Activated CD4-positive, alpha-beta T cell treated with anti-CD3 and anti-CD28 coated beads for 24 hours (primary cell): ENCODE measurements around the gene APOC3.
A peak's percentile ranks its signal among the peaks of the same experiment; 100 is the strongest.
"Not testable (repeated sequence)": the region's sequence is repeated elsewhere in the genome, so short reads cannot be mapped to it uniquely, and the experiment has no call there.

Source experiments
- DNase-seq, 2 donors: peaks; one replicate each; pipeline ENCODE4 v3.0.0-alpha.2; 2020; ENCODE audit warnings: low read depth in 2 of 2

The APOC3 gene

DNA sequence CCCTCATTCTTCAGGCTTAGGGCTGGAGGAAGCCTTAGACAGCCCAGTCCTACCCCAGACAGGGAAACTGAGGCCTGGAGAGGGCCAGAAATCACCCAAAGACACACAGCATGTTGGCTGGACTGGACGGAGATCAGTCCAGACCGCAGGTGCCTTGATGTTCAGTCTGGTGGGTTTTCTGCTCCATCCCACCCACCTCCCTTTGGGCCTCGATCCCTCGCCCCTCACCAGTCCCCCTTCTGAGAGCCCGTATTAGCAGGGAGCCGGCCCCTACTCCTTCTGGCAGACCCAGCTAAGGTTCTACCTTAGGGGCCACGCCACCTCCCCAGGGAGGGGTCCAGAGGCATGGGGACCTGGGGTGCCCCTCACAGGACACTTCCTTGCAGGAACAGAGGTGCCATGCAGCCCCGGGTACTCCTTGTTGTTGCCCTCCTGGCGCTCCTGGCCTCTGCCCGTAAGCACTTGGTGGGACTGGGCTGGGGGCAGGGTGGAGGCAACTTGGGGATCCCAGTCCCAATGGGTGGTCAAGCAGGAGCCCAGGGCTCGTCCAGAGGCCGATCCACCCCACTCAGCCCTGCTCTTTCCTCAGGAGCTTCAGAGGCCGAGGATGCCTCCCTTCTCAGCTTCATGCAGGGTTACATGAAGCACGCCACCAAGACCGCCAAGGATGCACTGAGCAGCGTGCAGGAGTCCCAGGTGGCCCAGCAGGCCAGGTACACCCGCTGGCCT, 641 bp downstream of the APOC3 start:
- DNase-seq = no peak

DNA sequence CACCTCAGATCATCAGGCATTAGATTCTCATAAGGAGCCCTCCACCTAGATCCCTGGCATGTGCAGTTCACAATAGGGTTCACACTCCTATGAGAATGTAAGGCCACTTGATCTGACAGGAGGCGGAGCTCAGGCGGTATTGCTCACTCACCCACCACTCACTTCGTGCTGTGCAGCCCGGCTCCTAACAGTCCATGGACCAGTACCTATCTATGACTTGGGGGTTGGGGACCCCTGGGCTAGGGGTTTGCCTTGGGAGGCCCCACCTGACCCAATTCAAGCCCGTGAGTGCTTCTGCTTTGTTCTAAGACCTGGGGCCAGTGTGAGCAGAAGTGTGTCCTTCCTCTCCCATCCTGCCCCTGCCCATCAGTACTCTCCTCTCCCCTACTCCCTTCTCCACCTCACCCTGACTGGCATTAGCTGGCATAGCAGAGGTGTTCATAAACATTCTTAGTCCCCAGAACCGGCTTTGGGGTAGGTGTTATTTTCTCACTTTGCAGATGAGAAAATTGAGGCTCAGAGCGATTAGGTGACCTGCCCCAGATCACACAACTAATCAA, 2.2 kb downstream of the APOC3 start:
- DNase-seq = no peak

DNA sequence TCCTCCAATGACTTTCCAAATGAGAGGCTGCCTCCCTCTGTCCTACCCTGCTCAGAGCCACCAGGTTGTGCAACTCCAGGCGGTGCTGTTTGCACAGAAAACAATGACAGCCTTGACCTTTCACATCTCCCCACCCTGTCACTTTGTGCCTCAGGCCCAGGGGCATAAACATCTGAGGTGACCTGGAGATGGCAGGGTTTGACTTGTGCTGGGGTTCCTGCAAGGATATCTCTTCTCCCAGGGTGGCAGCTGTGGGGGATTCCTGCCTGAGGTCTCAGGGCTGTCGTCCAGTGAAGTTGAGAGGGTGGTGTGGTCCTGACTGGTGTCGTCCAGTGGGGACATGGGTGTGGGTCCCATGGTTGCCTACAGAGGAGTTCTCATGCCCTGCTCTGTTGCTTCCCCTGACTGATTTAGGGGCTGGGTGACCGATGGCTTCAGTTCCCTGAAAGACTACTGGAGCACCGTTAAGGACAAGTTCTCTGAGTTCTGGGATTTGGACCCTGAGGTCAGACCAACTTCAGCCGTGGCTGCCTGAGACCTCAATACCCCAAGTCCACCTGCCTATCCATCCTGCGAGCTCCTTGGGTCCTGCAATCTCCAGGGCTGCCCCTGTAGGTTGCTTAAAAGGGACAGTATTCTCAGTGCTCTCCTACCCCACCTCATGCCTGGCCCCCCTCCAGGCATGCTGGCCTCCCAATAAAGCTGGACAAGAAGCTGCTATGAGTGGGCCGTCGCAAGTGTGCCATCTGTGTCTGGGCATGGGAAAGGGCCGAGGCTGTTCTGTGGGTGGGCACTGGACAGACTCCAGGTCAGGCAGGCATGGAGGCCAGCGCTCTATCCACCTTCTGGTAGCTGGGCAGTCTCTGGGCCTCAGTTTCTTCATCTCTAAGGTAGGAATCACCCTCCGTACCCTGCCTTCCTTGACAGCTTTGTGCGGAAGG, 2.9 kb downstream of the APOC3 start:
- no peak for DNase-seq

DNA sequence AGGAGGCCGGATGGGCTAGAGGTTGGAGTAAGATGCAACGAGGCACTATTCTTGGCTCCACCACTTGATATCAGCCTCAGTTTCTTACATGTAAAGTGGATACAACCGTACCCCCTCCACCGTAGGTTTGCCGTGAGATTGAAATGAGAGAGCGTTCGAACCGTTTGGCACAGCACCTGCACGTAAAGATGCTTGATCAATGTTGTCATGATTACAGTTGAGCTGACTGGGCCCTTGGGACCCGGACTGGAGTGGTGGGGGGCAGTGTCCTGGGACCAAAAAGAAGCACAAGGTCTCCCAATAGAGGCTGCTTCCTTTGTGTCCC, 3.7 kb downstream of the APOC3 start:
- no peak for DNase-seq

DNA sequence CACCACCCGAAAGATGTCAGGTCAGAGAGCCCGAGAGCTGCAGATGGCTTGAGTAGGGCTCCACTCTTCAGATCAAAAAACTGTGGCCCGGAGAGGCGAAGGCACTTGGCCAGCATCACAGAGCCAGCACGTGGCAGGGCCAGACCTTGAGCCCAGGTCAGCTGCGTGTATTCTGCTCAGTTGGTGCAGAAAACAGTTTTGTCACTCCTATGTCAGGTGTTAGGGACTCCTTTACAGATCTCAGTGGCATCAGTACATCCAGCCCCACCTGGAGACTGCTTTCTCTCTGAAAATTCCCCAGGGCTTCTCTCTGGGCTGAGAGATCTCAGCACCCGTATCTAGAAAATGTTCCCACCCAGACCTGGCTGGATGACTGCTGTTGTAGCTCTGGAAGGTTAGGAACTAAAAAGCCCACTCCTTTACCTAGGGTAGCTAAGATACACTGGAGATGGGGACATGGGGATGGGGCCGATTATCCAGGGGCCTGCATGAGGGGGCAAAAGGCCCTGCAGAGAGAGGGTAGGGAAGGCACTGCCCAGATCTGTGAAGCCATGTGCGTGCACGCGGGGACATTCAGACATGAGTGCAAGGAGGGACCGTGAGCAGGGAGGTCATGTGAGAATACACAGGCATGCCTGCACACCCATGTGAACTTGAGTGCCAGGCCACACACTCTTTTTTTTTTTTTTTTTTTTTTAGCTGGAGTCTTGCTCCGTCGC, 4.3 kb downstream of the APOC3 start:
- no peak for DNase-seq

DNA sequence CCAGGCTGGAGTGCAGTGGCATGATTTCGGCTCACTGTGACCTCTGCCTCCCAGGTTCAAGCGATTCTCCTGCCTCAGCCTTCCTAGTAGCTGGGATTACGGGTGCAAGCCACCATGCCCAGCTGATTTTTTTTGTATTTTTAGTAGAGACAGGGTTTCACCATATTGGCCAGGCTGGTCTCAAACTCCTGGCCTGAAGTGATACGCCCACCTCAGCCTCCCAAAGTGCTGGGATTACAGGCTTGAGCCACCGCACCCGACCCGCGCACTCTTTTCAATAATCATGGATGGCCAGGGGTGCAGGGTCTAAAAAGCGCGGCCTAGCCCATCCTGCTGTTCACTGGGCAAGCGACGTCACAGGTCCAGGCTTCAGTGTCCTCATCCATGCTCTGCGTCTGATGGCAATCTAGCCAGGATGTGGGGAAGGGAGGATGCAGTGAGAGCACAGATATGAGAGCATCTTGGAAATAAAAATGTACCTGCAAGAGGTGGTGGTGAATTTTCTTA, 4.9 kb downstream of the APOC3 start:
- DNase-seq = not testable (repeated sequence)

DNA sequence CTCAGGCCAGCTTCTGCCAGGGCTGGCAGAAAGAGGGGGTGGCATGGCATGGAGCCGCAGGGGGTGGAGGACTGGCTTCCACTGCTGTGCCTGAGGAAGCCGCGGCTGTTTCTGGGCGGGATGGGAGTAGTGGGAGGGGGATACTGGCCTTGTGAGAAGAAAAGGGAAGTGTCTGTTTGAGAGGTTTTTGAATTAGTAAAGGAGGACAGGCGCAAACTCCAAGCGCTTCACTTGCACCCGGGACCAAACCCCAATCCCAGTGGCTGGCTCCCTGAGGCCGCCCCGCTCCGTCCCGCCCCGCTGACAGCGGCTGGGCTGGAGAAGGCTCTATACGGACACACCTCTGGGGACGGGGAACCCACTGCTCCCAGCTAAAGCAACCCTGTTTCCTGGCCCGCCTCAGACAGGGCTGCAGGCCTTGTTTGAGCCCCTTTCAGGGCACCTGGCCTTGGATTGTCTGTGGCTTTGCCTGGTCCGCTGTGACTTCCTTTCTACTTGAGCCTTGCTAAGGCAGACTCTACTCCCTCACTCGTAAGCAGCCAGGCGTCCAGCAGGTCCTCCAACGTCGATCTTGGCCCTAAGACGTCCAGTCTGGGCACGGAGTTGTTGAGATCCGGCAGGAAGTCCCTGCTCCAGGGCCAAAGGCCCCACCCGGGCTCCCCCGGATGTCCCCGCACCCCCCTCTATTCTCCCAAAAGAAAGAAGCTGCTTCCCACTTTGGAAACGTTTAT, 5.5 kb downstream of the APOC3 start:
- DNase-seq = no peak

DNA sequence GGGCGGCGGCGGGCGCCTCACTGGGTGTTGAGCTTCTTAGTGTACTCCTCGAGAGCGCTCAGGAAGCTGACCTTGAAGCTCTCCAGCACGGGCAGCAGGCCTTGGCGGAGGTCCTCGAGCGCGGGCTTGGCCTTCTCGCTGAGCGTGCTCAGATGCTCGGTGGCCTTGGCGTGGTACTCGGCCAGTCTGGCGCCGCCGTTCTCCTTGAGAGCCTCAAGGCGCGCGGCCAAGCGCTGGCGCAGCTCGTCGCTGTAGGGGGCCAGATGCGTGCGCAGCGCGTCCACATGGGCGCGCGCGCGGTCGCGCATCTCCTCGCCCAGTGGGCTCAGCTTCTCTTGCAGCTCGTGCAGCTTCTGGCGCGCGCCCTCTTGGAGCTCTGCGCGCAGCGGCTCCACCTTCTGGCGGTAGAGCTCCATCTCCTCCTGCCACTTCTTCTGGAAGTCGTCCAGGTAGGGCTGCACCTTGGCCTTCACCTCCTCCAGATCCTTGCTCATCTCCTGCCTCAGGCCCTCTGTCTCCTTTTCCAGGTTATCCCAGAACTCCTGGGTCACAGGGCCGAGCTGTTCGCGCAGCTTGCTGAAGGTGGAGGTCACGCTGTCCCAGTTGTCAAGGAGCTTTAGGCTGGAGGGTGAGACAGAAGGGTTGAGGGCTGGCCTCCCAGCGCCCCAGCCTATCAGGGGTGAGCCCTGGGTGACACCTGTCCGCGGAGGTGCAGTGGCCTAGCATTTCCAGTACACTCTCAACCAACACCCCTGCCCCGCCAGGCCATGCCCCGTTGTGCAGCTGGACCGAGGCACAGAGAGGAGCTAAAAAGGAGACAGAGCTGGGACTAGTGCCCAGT, 6.3 kb downstream of the APOC3 start:
- peak; percentile 65 to 69 for DNase-seq

DNA sequence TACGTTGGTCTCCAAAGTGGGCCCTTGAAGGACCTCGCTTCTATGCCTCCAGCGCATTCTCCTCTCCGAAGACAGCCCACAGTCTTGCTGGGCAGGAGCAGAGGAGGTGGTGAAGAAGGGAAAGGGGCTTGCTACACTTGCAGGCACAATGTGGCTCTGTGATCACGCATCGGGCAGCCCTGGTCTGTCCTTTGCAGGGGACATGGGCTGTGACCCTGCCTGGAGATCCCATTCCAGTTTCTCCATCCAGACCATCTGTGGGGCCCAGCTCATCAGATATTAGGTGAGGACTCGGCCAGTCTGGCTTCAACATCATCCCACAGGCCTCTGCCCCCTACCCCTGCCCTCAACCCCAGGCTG, 6.9 kb downstream of the APOC3 start:
- DNase-seq = no peak

DNA sequence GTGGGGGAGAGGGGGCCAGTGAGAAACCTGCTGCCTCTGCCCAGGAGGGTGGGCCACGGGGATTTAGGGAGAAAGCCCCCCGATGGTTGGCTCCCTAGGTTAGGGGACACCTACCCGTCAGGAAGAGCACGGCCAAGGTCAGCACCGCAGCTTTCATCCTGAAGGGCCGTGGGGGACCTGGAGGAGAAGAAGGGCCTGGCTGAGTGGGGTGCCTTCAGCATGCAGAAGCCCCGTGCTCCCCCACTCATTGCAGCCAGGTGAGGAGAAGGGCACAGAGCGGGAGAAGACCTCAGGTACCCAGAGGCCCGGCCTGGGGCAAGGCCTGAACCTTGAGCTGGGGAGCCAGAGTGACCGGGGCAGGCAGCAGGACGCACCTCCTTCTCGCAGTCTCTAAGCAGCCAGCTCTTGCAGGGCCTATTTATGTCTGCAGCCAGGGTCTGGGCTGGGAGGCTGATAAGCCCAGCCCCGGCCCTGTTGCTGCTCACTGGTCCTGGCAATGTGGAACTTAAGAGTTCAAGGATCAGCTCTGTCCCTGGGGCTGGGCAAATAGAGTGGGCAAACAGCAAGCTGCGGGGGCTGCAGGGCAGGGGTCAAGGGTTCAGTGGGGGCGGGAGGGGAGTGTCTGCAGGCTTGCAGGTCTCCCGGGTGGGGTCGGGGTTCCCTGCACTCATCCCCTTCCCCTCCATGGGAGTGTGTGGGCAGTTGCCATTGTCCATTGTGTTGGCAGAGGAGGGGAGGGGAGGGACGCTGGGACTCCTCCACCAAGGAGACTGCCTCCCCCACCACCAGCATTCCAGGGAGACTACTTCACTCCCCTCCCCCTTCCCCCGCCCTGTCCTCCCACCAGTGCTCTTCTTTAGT, 7.8 kb downstream of the APOC3 start, which contains the start of gene APOA1:
TSS of gene APOA1 (minus strand) at position 392 of the 861 bp plus-strand sequence. CDS start at position 157, 235 bp downstream.
- DNase-seq = no peak

DNA sequence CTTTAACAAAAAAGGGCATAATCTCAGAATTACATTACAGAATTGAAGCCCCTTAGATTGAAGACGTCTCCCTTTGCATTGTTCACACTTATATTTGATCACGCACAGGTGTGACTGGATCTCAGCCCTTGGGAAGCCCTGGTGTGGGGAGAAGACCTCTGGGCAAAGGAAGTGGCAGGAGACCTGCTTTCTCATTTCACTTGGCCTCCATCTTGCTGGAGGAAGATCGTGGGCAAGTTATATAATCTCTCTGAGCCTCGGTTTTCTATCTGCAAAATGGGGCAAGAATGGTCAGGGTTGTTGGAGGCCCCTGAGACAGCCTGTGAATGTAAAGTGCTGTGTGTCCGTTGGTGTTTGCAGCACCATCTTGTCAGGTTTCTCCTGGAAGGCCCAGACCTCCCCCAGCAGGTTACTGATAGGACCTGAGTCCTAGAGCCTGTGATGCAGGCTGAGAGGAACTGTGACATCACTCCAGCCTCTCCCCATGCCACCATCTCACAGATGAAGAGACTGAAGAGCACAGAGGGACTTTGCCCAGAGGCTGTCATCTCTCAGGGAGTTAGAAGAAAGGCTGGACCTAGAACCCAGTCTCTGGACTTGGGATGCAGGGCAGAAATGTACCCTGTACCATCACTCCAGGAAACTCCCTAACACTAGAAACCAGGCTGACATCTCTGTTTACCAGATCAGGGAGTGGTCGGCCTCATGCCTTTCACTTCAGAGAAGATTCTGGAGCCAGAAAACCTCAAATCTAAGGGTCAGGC, 8.8 kb downstream of the APOC3 start:
- DNase-seq = no peak

DNA sequence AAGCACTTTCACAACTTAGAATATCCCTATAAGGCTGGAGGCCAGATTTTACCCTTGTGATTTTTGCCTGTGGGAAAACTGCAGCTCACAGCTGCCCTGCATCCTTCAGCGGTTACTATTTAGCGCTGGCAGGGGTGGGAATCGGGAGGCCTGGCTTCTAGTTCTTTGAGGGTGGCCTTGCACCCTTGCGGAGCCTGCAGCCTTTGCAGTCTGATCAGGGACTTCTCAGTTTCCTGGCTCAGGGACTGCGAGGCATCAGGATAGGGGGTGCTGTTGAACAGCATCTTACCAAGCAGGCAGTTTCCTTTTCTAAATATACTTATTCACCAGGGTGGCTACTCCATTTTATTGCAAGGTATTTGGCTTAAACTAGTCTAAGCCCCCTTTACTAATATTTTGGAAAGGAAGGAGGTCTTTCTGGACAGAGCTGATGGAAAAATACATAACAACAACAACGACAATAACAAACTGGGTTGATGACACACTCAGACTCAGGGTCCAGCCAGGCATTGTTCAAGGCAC, 10.6 kb downstream of the APOC3 start:
- DNase-seq = no peak

DNA sequence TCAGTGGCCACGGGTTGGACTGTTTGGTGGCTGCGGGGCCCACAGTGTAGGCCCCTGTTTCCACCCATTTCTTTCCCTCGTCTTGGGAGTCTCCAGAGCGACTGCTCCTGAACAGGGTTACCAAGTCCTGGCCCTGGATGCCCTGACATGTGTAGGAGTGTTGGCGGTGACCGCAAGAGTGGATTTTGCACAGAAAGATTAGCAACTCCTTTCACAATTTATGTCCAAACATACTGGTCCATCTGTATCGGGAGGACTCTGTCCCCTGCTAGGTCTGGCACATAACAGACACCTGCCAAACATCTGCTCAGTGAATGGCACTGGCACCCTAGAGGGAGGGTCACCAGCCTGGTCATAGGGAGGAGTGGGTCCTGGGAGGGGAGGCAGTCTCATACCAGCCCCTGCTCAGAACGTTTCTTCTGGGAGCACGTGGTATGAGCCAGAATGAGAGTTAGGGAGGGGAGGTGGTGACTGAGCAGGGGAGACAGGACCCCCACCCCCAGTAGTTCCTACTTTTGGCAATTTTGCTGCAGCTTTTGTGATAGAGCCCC, 11.1 kb downstream of the APOC3 start:
- DNase-seq = no peak

DNA sequence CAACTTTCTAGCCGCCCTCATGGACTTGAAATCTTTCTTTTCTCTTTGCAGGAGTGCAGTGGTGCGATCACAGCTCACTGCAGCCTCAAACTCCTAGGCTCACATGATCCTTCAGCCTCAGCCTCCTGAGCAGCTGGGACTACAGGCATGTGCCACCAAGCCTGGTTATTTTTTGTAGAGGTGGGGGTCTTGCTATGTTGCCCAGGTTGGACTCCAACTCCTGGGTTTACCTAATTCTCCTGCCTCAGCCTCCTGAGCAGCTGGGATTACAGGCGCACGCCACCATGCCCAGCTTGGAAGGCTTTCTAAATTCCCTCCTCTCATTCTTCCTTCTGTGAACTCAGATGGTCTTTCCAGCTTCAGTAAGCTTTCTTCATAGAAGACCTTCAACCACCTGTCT, 12.4 kb downstream of the APOC3 start:
- no peak for DNase-seq

DNA sequence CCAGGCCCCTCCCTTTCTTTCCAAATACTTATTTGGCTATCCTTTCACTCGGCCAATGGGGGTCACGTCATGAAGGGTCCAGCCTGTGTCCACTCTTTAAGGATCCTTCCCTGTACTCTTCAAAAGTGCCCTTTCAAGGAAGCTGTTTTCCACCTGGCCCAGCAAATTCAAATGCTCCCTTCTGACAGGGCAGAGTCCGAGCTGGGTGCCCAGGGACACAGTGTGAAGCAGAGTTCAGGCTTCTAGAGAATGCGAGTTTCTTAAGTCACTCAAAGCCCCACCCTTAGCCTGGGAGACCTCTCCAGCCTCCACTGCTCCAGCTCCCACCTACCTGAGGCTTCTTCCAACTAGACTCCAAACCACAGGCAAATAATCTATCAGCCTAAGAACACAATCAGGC, 13.2 kb downstream of the APOC3 start:
- DNase-seq = no peak

DNA sequence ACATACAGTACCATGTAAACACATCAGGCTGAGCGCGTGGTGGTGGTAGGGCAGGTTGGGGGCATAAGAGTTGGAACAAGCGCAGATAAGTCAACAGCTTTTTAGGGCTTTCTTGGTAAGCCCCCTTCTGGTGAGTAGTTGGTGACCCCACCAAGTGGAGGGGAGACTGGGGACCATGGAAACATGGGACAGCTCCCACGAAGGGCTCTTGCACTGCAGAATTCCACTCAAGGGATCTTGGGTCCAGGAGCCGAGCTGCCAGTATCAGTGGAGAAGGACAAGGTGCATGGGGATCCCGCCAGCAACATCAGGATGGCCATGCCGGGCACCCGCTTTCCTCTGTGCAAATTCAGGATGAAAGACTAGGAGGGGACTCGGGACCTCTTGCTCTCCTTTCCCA, 14.0 kb downstream of the APOC3 start:
- no peak for DNase-seq

DNA sequence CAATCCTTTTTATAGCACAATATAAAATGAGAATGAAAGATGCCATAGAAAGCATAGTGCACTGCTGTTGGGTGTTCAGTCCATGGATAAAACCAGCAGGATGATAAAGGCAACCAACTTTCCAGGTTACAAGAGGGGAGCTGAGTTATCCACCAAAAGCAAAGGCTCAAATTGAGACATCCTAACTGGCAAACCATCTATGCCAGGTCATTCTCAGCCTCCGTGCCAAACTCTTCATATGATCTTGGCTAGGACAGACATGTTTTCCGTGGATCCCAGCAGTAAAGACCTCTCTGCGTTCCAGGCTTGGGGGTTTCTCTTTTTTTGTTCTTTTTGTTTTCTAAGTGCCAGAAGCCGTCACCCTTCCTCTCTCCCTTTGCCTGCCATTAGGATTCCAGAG, 15.0 kb downstream of the APOC3 start:
- no peak for DNase-seq

DNA sequence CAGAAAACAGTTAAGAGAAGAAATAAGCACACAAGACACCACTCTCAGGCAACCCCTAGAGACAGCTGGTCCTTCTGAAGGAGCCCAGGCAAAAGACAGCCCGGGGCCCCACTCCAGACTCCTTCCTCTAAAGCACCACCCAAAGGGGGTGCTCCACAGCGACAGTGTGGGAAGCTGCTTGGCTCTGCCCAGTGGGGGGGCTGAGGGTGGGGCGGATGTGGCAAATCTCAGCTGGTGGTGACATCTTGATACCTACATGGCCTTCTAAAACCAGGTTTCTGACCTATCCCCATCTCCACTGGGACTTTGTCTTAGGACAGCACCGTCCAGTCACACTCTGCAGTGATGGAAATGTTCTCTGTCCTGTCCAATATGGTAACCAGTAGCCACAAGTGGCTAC, 17.9 kb downstream of the APOC3 start:
- no peak for DNase-seq
